NCI-H748 (cell line): ENCODE results near the gene PRSS27.

Experiments
- DNase-seq: peaks from one replicate; lab custom pipeline; 2025; ENCODE audit not compliant: unreplicated experiment; lab: John Stamatoyannopoulos, UW

Gene PRSS27

DNA sequence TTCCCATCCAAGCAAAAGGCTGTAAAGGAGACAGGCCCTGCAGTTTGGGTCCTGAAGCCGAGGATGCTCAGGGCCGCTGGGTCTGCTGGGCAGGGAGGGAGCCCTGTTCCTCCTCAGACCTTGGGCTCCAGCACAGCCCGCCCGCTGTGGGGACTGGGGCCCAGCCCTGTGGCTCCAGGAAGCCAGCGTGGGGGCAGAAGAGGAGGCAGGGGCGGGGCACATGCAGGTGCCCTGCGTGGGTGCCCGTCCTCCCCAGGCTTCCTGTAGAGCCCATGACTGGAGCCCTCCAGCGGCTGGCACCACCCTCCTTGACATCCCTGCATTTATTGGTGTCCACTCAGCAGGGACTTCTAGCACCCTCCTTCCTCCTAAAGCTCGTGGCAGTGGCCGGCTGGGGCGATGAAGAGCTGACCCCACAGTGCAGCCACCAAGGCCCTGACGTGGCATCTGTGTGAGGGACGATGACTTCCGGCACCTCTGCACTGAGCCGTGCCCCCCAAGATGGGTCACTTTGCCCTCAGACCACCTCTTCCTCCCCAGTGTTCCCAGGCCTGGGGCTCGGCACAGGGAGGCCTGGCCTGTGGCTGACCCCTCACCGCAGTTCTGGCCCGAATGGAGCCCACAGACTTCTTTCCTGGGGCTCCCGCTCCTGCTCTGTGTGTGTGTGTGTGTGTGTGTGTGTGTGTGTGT lies 9.9 kb downstream of the PRSS27 start:
- DNase-seq, result no peak

DNA sequence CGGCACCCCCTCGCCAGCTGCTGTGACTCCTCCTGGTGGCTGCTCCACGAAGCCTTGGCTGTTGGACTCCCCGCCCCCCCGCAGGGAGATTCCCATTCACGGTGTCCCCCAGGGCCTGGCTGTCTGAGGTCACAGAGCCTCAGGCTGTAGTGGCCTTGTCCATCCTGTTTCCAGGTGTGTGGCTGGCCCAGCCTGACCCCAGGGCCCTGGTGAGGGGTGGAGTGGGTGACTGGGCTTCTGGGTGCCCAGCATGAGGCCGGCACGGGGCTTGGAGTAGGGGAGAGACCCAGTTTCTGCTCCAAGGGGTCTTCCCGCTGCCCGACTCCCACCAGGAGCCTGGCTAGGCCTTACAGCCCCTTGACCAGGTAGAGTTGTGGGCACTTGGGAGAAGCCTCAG lies 10.4 kb downstream of the PRSS27 start:
- no peak for DNase-seq

DNA sequence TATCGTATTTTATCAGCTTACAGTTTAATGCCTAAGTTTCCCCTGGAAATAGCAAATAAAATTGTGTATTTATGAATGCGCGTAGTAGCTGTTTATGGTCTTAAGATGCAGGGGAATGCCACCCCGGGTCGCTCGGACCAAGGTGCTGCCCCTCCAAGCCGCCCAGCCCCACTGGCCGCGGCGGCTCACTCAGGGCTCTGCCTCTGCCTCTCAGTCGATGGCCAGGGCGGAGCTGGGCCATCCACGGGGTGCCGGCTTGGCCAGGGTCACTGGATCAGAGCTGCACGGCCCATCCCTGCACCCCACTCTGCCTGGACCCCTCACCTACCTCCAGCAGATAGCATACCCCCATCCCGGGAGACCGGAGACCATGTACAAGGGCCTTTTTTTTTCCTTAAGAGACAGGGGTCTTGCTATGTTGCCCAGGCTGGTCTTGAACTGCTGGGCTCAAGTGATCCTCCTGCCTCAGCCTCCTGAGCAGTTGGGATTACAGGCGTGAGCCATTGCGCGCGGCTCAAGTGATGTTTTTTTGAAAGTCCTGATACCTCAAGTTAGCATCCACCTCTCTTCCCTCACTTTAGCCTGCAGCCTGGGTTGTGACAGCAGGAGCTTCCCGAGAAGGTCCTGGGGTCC lies 11.0 kb downstream of the PRSS27 start:
- no peak for DNase-seq

DNA sequence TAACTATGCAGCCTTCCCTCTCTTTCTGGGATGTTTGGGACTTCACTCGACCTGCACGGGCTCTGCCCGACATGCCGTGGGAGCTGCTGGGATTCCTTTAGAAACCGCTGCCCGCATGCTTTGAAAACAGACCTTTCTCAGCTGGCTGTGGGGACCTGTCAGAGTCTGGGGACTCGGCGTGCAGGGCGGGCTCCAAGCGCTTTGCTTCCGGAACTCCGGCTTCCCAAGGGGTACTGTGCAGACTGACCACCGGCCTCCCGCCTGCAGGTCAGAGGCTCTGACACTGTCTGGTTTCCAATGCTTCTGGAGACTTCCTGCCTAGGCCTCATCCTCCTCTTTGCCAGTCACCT lies 11.8 kb downstream of the PRSS27 start:
- no peak for DNase-seq

DNA sequence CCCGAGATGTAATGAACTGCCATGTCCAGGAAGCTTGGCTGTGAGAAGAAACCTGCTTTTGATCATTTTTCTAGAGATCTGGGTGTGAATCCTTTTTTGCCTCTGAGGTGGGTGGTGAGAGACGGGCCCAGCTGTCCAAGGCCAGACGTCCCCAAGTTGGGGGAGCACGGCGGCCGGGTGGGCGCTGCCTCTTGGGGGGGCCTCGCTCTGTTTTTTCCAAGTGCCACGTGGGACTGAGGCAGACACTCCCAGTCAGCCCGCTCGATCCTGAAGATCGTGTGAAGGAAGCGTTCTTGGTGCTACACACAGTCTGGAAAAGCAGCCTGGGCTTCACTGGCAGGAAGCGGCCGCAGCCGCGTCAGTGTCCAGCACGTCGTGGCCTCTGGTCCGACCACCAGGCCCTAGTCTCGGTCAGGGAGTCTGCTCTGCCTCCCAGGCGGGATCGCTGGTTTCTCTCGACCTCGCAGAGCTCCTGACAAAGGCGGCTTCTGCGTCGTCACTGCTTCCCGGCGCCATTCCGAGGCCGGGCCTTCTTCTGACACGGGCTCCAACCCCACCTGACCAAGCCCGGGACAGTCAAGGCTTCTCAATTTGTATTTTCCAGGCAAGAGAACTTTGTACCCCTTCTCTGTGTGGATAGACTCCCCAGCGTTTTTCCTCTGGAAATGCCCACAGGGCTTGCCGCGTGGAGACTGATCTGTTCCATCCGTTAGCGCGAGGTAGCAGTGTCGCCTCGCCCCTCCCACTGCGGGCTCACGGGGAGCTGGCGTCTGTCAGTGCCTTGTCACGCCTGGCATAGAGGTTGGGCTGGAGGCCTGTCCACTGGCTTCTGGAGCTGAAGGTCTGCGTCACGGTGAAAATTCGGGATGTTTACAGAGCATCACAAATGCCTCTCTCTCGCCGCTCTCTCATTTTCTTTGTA lies 12.4 kb downstream of the PRSS27 start:
- DNase-seq, result no peak

DNA sequence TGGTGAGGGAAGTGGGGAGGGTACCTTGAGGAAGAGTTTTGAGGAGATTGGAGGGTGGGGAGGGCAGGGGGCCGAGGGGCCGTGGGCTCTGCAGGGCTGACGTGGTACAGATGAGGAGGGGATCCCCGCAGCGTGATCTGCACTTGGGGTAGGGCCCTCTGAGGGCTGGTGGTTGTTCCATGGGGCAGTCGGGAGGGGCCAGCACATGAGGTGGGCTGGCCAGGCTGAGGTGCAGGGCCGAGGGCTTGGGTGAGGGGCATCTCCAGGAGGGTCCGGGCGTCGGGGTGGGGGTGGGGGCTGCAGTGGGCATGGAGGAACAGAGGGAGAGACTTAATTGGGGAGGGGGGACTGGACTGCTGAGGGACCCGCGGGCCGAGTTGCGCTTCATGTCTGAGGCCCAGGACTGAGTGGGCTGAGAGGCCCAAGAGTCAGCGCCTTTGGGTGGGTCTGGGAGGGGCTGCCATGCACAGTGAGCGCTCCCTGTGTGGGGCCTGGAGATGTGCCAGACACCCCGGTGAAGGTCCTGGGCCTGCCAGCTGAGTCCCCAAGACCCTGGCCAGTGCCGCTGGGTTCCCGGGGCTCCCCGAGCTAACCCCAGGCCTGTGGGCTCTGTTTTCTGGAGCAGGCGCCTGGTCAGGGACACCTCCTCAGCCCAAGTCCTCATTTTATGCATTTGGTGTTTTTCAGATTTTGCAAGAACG lies 13.3 kb downstream of the PRSS27 start:
- no peak for DNase-seq

DNA sequence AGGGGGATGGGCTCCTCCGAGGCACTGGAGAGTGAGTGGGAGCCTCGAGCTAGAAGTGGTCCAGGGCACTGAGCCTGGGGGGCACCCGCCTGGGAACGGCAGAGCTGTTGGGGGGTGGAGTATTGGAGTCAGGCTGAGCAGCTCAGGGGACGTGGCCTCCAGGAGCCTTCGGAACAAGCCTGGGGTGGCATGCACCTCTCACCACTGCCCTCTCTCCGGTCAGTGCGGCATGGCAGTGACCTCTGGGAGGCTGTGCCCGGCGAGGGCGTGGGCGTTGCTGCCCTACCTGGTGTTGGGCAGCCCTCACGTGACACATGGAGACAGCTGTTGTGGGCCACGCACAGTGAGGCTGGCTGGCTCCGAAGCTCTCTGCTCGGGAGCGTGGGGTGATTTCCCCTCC lies 13.9 kb downstream of the PRSS27 start:
- DNase-seq, result no peak

DNA sequence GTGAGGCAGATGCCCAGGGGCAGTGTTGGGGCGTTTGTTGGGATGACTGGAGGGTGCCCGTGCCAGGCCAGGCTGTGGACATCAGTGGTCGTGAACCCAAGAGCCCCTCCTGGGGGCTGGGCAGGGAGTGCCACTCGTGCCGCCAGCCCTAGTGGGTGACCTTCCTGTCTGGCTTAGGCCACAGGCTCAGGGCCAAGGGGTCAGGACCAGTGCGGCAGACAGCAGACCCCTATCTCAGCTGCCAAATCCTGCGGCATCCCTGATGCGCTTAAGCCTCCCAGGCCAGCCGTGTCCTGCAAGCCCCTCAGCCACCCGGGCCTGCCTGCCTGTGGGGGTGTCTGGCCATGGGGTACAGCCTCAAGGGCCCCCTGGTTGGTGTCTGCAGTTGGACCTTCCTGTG lies 14.7 kb downstream of the PRSS27 start:
- DNase-seq, result no peak

DNA sequence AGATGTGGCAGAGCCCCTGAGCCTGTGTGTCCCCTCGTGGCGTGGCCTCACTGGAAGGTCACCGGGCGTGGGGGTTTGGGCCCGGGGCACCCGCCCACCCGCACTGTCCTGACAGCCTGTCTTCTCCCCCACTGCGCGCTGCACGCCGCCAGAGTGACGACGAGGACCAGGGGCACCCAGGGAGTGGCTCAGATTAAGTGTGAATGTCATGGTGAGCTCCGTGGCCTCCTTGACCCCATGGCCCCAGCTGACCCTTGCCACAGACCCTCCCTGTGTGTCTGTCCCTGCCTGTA lies 15.1 kb downstream of the PRSS27 start:
- no peak for DNase-seq

DNA sequence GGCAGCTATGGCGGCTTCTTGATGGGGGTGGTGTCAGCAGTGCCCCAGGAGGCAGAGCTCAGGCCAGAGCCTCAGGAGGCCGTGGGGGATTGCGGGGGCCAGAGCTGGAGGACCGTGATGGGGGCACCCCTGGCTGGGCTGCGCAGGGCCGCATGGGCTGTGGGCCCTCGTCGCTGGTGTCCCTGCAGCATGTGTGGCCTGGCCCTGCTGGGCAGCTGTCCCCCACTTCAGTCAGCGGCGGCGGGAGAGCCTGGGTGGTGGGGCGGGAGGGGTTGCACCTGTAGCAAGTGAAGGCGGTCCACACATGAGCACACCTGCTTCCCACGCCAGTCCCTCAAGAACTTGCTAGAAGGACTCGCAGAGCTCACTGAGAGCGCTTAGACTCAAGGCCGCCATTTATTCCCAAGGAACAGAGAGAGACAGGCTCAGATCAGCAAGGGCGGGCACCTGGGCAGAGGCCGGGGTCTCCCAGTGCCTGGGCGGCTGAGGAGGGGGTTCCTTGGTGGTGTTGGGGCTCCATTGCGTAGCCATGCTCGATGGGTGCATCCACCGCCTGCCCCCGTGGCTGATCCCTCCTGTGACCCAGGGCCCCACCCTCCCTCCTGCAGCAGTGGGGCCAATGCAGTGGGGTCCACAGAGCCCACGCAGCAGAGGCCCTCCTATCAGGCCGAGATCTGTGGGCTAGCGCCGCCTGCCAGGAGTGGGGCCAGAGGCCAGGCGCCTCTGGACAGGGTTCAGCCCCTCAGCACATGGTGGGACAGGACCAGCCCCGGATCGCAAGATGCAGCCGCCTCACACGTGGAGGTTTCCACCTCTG lies 15.7 kb downstream of the PRSS27 start:
- DNase-seq, result no peak

DNA sequence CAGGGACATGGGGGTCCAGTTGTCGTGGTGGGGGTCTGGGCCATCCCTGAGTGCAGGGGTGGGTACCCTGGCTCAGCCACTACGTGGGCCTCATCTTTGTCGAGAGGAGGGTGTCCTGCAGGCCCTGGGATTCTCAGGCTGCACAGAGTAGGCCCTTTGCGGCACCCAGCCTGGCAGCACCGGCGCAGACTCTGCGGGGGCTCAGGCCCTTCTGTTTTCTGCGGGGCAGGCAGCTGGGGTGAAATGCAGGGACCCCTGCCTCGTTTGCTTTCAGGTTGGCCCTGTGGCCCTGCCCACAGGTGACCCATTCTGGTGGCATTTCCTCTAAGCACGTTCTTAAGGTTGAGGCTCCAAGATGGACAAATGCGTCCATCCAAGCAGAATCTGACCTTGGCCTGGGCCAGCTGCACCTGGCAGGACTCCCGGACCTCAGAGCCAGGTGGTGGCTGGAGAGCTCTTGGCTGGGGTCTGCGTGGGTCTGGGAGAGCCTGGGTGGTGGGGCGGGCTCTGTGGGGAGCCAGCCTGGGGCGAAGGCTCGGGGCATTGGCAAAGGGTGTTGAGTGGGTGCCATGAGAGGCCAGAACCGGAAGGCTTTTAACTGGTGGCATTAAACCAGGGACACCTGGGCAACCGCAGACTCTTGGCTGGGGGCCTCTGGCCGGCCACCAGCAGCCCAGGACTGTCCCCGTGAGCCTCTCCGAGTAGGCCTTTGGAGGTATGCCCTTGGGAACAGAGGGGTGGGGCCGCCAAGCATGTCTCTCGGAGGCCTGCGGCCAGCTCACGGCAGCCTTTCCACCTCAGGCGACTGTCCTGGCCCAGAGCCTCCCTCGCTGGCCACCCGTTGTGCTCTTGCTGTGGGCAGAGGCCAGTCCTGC lies 16.9 kb downstream of the PRSS27 start:
- no peak for DNase-seq

DNA sequence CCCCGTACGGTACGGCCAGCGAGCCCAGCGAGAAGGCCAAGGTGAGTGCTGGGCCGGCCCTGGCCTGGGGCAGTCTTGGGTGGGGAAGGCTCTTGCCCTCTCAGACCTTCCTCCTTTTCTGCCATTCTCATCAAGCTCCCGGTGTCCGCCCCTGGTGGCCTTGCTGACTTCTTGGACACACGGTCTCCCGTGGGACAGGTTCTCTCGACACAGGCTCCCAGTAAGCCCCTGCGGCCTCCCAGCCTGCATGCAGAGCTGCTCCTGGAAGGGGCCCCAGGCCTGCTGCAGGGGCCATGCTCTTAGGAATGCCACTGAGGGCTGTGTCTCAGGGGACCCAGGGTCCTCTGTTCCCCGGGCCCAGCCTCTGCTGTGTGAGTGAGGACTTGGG lies 17.6 kb downstream of the PRSS27 start:
- no peak for DNase-seq

DNA sequence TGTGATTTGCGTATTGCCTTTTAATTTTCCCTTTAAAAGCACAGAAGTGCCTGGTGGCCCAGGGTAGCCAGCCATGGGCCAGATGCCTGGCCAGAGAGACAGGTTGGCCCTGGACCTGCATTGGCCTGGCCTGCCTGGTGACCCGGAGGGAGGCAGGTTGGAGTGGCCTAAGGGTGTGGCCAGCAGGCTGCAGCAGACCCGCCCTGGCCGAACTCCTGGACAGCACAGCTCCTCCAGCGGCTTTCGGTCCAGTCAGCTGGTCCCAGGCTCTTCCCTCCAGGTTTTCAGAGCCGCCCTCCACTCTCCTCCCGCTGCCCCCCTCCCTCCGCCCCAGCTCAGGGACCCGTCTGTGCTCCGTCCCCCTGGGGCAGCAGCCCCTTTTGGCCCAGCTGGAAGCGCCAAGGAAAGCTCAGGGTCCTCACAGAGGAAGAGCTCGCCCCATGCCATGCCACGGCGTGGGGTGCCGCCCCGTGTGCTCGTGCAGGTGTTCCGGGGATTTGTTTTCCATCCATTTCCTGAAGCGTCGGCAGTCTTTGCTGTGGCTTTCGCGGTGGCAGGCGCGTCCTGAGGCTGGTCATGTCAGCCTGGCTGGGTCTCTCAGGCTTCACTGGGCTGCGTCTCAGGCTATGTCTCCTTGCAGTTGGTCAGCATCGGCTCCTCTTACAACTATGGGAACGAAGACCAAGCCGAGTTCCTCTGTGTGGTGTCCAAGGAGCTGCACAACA lies 18.1 kb downstream of the PRSS27 start:
- DNase-seq, result no peak

DNA sequence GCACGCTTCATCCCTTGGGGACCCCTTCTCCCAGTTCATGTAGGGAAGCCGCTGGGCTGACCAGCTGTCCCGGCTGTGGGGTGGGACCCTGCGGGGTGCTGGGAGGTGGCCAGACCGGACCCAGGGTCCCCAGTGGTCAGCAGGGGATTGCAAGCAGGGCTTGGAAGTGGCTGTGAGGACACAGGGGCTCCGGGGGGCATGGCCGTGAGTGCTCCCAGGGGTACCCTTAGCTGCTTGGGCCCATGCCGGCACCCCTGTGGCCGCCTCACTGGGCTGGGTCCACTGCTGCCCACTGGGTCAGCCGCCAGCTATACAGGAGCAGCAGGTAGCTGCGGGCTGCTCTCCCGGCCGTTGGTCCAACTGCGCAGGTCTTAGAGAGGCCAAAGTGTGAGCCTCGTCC lies 18.8 kb downstream of the PRSS27 start:
- DNase-seq, result no peak

DNA sequence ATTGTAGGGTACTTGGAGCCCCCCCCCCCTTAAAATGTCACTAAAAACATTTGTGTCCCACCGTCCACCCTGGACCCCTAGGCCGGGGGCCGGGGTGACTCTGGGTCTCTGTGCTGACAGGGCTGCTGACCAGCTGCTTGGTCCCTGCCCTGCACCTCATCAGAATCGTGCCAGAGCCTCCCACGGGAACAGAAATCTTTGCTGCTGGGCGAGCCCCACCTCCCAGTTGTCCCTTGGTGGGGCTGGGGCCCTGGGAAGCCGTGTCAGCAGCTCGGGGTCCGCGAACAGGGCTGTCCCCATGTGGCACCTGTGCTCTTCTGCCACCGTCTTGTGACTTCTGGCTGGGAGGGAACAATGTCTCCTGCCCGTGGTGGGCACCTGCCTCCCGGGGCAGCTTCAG lies 19.2 kb downstream of the PRSS27 start:
- no peak for DNase-seq

DNA sequence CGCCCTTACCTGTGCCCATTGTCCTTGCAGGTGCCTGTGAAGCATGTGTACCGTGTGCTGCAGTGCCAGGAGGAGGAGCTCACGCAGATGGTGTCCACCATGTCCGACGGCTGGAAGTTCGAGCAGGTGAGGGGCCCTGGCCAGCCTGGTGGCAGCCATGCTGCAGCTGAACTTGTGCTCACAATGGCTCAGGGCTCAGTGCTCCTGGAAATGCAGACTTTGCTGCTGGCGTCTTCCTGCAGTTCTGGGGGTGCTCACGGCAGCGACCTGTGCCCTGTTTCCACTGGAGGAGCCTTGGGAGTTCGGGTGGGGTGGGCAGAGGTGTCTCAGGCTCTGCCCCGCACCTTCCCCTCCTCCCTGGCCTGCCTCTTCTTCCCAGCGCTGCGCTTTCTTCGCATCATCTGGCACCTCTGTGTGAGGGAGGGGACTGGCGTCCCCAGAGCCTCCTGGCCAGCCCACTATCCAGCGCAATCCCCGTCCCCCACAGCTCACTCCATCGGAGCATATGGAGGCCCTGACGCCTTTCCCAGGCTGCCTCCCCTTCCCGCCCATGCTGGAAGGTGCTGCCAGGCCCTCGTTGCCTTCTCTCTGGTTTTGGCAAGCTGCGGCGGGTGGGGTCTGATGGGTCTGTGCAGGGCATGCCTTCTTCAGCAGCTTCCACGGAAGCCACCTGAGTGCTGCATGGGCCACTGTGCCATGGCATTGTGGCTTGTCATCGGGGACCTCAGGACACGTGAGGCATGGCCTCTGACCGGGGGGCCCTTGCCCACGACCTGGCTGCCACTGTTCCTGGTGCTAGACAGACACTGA lies 20.0 kb downstream of the PRSS27 start:
- no peak for DNase-seq

DNA sequence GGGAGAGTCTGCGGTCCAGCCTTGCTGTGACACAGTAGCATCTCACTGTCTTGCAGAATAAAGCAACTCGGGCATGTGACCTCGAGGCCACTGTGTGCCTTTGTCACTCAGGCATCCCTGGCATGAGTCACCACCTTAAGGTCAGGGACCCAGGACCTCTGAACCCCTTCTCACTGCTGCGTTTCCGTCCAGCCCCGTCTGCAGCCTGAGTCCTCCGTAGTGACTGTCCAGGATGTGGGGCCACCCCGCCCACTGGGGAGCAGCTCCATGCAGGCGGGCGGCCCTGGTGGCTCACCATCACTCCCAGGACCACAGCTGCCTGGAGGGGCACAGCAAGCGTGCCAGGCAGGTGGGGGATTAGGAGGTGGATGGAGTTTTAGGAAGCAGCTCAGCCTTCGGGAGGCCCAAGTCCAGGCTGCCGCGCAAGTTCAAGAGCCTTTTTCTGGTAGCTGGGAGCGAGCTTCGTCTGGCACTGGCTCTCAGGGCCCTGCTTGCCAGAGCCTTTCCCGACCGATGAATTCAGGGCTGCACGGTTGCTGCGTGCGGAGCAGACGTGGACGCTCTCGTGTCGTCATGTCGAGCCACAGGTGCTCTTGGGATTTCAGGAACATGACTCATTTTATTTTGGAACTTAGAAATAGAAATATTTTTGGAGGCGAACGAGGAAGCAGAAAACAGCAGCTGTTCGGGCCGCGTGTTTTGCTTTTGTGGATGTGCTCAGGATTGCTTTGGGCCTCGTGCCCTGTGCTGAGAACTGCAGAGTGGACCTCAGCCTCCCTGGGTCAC lies 20.9 kb downstream of the PRSS27 start:
- no peak for DNase-seq
